ENCODE results near the gene TSPAN33. TPM values are rescaled to one million over a fixed set of nuclear protein-coding genes. Genes with fewer than 3 reads are reported as not detected.
A peak's percentile ranks its signal among the peaks of the same experiment; 100 is the strongest.

The TSPAN33 gene
- total and polyA plus RNA-seq, 2 of the 13 experiments (the other 11 are each of a cell fraction or from before 2014, with no cell fraction given): 15.3 to 16.5 TPM

DNA sequence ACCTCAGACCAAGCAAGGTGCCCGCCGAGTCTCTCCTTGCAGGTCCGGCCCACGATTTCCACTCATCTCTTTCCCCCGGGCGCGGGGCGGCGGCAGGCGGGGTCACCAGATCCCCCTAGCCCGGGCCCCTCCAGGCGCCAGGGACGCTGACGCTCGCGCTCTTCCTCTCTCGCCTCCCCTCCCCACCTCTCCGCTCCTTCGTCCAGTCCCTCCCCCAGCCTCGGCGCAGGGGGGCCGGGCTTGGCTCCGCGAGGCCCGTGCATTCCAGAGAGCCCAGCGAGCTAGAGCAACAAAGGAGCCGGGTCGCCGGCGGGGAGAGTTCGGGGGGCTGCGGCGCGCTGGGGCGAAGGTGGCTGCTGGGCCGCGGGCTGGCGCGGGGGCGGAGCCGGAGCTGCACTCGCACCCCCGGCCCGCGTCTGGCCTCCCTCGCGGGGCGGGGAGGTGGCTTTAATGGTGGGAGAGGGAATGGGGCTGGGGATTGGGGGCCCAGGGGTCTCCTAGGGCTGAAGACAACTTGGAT is 43.9 kb downstream of the TSPAN33 start, which contains the start of gene SMO (continued):
- peak; percentile 83 for TF ChIP-seq ZFX (CRISPR knock-in tag; IDR thresholded peaks at IDR 0.05; ENCODE audit: low read depth)
- no peak for TF ChIP-seq ZNF776 (CRISPR knock-in tag; IDR thresholded peaks at IDR 0.05)
- 0 out of 2 replicates have a peak, but pooled peaks have one; percentile 38 for TF ChIP-seq DMAP1 (CRISPR knock-in tag; IDR thresholded peaks at IDR 0.05)
- TF ChIP-seq FOXK2 (IDR thresholded peaks at IDR 0.05): no peak
- TF ChIP-seq, protein P1, sequence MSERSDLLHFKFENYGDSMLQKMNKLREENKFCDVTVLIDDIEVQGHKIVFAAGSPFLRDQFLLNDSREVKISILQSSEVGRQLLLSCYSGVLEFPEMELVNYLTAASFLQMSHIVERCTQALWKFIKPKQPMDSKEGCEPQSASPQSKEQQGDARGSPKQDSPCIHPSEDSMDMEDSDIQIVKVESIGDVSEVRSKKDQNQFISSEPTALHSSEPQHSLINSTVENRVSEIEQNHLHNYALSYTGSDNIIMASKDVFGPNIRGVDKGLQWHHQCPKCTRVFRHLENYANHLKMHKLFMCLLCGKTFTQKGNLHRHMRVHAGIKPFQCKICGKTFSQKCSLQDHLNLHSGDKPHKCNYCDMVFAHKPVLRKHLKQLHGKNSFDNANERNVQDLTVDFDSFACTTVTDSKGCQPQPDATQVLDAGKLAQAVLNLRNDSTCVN (CRISPR knock-in tag; IDR thresholded peaks at IDR 0.05; ENCODE audit: borderline replicate concordance): no peak
- TF ChIP-seq NFKBIZ (CRISPR knock-in tag; IDR thresholded peaks at IDR 0.05): no peak
- no peak for TF ChIP-seq ZFYVE20 (CRISPR knock-in tag; IDR thresholded peaks at IDR 0.05; ENCODE audit: borderline replicate concordance, low read depth)
- no peak for TF ChIP-seq ZNF20 (CRISPR knock-in tag; IDR thresholded peaks at IDR 0.05)
- TF ChIP-seq MED13 (CRISPR knock-in tag; IDR thresholded peaks at IDR 0.05): no peak
- TF ChIP-seq ZNF451 (CRISPR knock-in tag; IDR thresholded peaks at IDR 0.05): 0 out of 2 replicates have a peak, but pooled peaks have one; percentile 10
- no peak for TF ChIP-seq ZFP37 (CRISPR knock-in tag; IDR thresholded peaks at IDR 0.05; ENCODE audit: borderline replicate concordance)
- TF ChIP-seq, protein P2, sequence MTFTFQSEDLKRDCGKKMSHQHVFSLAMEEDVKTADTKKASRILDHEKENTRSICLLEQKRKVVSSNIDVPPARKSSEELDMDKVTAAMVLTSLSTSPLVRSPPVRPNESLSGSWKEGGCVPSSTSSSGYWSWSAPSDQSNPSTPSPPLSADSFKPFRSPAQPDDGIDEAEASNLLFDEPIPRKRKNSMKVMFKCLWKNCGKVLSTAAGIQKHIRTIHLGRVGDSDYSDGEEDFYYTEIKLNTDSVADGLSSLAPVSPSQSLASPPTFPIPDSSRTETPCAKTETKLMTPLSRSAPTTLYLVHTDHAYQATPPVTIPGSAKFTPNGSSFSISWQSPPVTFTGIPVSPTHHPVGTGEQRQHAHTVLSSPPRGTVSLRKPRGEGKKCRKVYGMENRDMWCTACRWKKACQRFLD (CRISPR knock-in tag; IDR thresholded peaks at IDR 0.05; ENCODE audit: borderline replicate concordance): no peak
- TF ChIP-seq KMT2B (CRISPR knock-in tag; IDR thresholded peaks at IDR 0.05): peak; percentile 54; the same call in 1 of the 2 replicates
- TF ChIP-seq RFXAP (CRISPR knock-in tag; IDR thresholded peaks at IDR 0.05; ENCODE audit: borderline replicate concordance): no peak; the same call in 1 of the 2 replicates
- TF ChIP-seq, protein P3, sequence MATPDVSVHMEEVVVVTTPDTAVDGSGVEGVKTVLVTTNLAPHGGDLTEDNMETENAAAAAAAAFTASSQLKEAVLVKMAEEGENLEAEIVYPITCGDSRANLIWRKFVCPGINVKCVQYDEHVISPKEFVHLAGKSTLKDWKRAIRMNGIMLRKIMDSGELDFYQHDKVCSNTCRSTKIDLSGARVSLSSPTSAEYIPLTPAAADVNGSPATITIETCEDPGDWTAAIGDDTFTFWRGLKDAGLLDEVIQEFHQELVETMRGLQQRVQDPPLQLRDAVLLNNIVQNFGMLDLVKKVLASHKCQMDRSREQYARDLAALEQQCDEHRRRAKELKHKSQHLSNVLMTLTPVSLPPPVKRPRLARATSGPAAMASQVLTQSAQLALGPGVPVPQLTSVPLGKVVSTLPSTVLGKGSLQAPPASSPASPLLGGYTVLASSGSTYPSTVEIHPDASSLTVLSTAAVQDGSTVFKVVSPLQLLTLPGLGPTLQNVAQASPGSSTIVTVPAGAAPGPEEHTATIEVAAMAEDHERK (CRISPR knock-in tag; IDR thresholded peaks at IDR 0.05; ENCODE audit: low read depth): no peak
- no peak; the same call in 1 of the 2 replicates for TF ChIP-seq KLF12 (CRISPR knock-in tag; IDR thresholded peaks at IDR 0.05; ENCODE audit: borderline replicate concordance)
- TF ChIP-seq, protein P4, sequence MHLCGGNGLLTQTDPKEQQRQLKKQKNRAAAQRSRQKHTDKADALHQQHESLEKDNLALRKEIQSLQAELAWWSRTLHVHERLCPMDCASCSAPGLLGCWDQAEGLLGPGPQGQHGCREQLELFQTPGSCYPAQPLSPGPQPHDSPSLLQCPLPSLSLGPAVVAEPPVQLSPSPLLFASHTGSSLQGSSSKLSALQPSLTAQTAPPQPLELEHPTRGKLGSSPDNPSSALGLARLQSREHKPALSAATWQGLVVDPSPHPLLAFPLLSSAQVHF (CRISPR knock-in tag; IDR thresholded peaks at IDR 0.05): no peak
- TF ChIP-seq, protein P5, sequence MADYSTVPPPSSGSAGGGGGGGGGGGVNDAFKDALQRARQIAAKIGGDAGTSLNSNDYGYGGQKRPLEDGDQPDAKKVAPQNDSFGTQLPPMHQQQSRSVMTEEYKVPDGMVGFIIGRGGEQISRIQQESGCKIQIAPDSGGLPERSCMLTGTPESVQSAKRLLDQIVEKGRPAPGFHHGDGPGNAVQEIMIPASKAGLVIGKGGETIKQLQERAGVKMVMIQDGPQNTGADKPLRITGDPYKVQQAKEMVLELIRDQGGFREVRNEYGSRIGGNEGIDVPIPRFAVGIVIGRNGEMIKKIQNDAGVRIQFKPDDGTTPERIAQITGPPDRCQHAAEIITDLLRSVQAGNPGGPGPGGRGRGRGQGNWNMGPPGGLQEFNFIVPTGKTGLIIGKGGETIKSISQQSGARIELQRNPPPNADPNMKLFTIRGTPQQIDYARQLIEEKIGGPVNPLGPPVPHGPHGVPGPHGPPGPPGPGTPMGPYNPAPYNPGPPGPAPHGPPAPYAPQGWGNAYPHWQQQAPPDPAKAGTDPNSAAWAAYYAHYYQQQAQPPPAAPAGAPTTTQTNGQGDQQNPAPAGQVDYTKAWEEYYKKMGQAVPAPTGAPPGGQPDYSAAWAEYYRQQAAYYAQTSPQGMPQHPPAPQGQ (CRISPR knock-in tag; IDR thresholded peaks at IDR 0.05; ENCODE audit: borderline replicate concordance): no peak
- TF ChIP-seq ZNF749 (CRISPR knock-in tag; IDR thresholded peaks at IDR 0.05; ENCODE audit: borderline replicate concordance): no peak
- TF ChIP-seq ZNF883 (CRISPR knock-in tag; IDR thresholded peaks at IDR 0.05; ENCODE audit: not compliant biosample characterization): peak; percentile 7
- no peak for TF ChIP-seq RAD21 (CRISPR knock-in tag; IDR thresholded peaks at IDR 0.05)
- peak; percentile 28; the same call in 1 of the 2 replicates for TF ChIP-seq ZBTB7B (CRISPR knock-in tag; IDR thresholded peaks at IDR 0.05)
- TF ChIP-seq CEBPG (CRISPR knock-in tag; IDR thresholded peaks at IDR 0.05): no peak
- TF ChIP-seq ZMYM3 (CRISPR knock-in tag; IDR thresholded peaks at IDR 0.05): 0 out of 2 replicates have a peak, but pooled peaks have one; percentile 13
- peak; percentile 66; the same call in 1 of the 2 replicates for TF ChIP-seq POLR2AphosphoS5 (IDR thresholded peaks at IDR 0.05; ENCODE audit: low read depth, low read length)
- no peak for TF ChIP-seq JUNB (CRISPR knock-in tag; IDR thresholded peaks at IDR 0.05; ENCODE audit: borderline replicate concordance)

All from HepG2 (cell line).